WTC11 (cell line): ENCODE data around the gene SP2. TPM values are rescaled to one million over a fixed set of nuclear protein-coding genes. Genes with fewer than 3 reads are reported as not detected.

Experiments
- ATF6 ChIP-seq: sonication (generic); formaldehyde crosslinking; IDR thresholded peaks from 2 replicates; pipeline ENCODE4 v1.8.1; 2023; ENCODE audit warnings: mild to moderate bottlenecking, missing genetic modification reagents
- CBFB ChIP-seq: sonication (generic); formaldehyde crosslinking; IDR thresholded peaks from 2 replicates; pipeline ENCODE4 v1.8.1; 2022; ENCODE audit warnings: mild to moderate bottlenecking, low read depth, missing genetic modification reagents
- FOXK1 ChIP-seq: sonication (generic); formaldehyde crosslinking; IDR thresholded peaks from 2 replicates; pipeline ENCODE4 v1.8.0; 2022; ENCODE audit warnings: mild to moderate bottlenecking, moderate library complexity, missing genetic modification reagents
- GABPB1 ChIP-seq: sonication (generic); formaldehyde crosslinking; IDR thresholded peaks from 2 replicates; pipeline ENCODE4 v1.8.1; 2023; ENCODE audit warnings: mild to moderate bottlenecking, missing genetic modification reagents
- HMGA2 ChIP-seq: fragments of 250-450 bp; sonication (Bioruptor Pico); IDR thresholded peaks from 2 replicates; pipeline ENCODE4 v1.4.0; 2021; ENCODE audit warnings: mild to moderate bottlenecking, moderate library complexity
- JAZF1 ChIP-seq: fragments of 250-450 bp; sonication (Bioruptor Pico); IDR thresholded peaks from 2 replicates; pipeline ENCODE4 v1.9.0; 2021; ENCODE audit warnings: moderate library complexity, mild to moderate bottlenecking, inconsistent platforms
- MLX ChIP-seq: sonication (generic); formaldehyde crosslinking; IDR thresholded peaks from 2 replicates; pipeline ENCODE4 v1.8.1; 2023; ENCODE audit warnings: mild to moderate bottlenecking, missing genetic modification reagents, moderate library complexity
- OVOL2 ChIP-seq: fragments of 250-450 bp; sonication (Bioruptor Pico); IDR thresholded peaks from 2 replicates; pipeline ENCODE4 v1.9.0; 2021; ENCODE audit warnings: mild to moderate bottlenecking, borderline replicate concordance
- PRRX2 ChIP-seq: fragments of 250-450 bp; sonication (Bioruptor Pico); IDR thresholded peaks from 2 replicates; pipeline ENCODE4 v1.8.0; 2021; ENCODE audit warnings: mild to moderate bottlenecking
- SOX15 ChIP-seq: fragments of 250-450 bp; sonication (Bioruptor Pico); IDR thresholded peaks from 2 replicates; pipeline ENCODE4 v1.9.0; 2021; ENCODE audit warnings: mild to moderate bottlenecking
- SP1 ChIP-seq: sonication (generic); formaldehyde crosslinking; conservative IDR thresholded peaks from 2 replicates; pipeline ENCODE4 v1.8.1; 2022; ENCODE audit warnings: missing genetic modification reagents
- total RNA-seq: library from RNA; stranded (reverse); gene quantifications from 3 replicates; pipeline ENCODE4 v1.2.3, GENCODE V29; 2021
- TF ChIP-seq, protein P1 (sequence below): fragments of 250-450 bp; sonication (Bioruptor Pico); IDR thresholded peaks from 2 replicates; pipeline ENCODE4 v1.8.0; 2021; ENCODE audit warnings: mild to moderate bottlenecking
- TF ChIP-seq, protein P2 (sequence below): fragments of 250-450 bp; sonication (Bioruptor Pico); IDR thresholded peaks from 2 replicates; pipeline ENCODE4 v2.1.2; 2022; ENCODE audit warnings: mild to moderate bottlenecking, moderate library complexity
- TF ChIP-seq, protein P3 (sequence below): fragments of 250-450 bp; sonication (Bioruptor Pico); conservative IDR thresholded peaks from 2 replicates; pipeline ENCODE4 v1.9.0; 2021; ENCODE audit warnings: mild to moderate bottlenecking
- TF ChIP-seq, protein P4 (sequence below): sonication (generic); formaldehyde crosslinking; IDR thresholded peaks from 2 replicates; pipeline ENCODE4 v1.8.0; 2023; ENCODE audit warnings: missing genetic modification reagents, mild to moderate bottlenecking, borderline replicate concordance
- TF ChIP-seq, protein P5 (sequence below): sonication (generic); formaldehyde crosslinking; IDR thresholded peaks from 2 replicates; pipeline ENCODE4 v1.8.1; 2022; ENCODE audit warnings: low read depth, missing genetic modification reagents, borderline replicate concordance
- TF ChIP-seq, protein P6 (sequence below): sonication (generic); formaldehyde crosslinking; IDR thresholded peaks from 2 replicates; pipeline ENCODE4 v1.8.1; 2023; ENCODE audit warnings: mild to moderate bottlenecking, missing genetic modification reagents

SP2 gene
- total RNA-seq, 1 experiment from 2014 or later = 9.9 TPM

GRCh38 chr17:47941246-47942095, 45.4 kb downstream of the SP2 start, which contains the start of gene PNPO (continued):
- TF ChIP-seq PRRX2 (CRISPR knock-in tag) (no peak), MLX (CRISPR knock-in tag) (no peak), SP1 (peak; percentile 36; the same call in 1 of the 2 replicates), ATF6 (CRISPR knock-in tag) (no peak), JAZF1 (CRISPR knock-in tag) (no peak), GABPB1 (CRISPR knock-in tag) (peak; percentile 58), CBFB (CRISPR knock-in tag) (no peak), HMGA2 (no peak), OVOL2 (CRISPR knock-in tag) (no peak), SOX15 (CRISPR knock-in tag) (no peak), FOXK1 (no peak)
- TF ChIP-seq, protein P1, sequence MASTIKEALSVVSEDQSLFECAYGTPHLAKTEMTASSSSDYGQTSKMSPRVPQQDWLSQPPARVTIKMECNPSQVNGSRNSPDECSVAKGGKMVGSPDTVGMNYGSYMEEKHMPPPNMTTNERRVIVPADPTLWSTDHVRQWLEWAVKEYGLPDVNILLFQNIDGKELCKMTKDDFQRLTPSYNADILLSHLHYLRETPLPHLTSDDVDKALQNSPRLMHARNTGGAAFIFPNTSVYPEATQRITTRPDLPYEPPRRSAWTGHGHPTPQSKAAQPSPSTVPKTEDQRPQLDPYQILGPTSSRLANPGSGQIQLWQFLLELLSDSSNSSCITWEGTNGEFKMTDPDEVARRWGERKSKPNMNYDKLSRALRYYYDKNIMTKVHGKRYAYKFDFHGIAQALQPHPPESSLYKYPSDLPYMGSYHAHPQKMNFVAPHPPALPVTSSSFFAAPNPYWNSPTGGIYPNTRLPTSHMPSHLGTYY (CRISPR knock-in tag) = no peak
- TF ChIP-seq, protein P2, sequence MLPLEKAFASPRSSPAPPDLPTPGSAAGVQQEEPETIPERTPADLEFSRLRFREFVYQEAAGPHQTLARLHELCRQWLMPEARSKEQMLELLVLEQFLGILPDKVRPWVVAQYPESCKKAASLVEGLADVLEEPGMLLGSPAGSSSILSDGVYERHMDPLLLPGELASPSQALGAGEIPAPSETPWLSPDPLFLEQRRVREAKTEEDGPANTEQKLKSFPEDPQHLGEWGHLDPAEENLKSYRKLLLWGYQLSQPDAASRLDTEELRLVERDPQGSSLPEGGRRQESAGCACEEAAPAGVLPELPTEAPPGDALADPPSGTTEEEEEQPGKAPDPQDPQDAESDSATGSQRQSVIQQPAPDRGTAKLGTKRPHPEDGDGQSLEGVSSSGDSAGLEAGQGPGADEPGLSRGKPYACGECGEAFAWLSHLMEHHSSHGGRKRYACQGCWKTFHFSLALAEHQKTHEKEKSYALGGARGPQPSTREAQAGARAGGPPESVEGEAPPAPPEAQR = no peak
- TF ChIP-seq, protein P3, sequence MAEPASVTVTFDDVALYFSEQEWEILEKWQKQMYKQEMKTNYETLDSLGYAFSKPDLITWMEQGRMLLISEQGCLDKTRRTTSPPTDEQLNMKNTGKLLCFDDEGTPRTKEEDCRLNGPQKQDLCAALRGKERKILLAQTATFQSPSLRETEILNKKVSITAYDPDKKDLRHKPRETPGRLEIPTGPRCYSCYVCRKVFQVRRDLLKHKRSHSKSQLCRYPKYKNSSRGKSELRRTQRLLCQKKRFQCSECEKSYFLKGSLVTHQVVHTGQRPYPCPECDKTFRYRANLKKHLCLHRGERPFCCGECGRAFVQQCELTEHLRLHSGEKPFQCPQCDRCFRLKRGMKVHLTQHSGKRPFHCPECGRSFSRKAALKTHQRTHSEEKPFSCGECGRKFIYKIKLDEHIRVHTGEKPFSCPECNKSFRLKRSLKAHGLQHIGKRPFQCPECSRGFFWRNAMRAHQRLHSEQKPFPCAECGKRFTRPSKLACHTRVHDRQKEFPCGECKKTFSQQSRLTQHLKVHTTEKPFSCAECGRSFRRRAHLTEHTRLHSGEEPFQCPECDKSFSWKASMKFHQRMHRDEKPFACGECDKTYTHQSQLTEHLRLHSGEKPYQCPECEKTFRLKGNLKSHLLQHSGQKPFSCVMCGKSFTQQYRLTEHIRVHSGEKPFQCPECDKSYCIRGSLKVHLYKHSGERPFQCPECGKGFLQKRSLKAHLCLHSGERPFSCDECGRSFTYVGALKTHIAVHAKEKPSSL (CRISPR knock-in tag) = no peak
- TF ChIP-seq, protein P4, sequence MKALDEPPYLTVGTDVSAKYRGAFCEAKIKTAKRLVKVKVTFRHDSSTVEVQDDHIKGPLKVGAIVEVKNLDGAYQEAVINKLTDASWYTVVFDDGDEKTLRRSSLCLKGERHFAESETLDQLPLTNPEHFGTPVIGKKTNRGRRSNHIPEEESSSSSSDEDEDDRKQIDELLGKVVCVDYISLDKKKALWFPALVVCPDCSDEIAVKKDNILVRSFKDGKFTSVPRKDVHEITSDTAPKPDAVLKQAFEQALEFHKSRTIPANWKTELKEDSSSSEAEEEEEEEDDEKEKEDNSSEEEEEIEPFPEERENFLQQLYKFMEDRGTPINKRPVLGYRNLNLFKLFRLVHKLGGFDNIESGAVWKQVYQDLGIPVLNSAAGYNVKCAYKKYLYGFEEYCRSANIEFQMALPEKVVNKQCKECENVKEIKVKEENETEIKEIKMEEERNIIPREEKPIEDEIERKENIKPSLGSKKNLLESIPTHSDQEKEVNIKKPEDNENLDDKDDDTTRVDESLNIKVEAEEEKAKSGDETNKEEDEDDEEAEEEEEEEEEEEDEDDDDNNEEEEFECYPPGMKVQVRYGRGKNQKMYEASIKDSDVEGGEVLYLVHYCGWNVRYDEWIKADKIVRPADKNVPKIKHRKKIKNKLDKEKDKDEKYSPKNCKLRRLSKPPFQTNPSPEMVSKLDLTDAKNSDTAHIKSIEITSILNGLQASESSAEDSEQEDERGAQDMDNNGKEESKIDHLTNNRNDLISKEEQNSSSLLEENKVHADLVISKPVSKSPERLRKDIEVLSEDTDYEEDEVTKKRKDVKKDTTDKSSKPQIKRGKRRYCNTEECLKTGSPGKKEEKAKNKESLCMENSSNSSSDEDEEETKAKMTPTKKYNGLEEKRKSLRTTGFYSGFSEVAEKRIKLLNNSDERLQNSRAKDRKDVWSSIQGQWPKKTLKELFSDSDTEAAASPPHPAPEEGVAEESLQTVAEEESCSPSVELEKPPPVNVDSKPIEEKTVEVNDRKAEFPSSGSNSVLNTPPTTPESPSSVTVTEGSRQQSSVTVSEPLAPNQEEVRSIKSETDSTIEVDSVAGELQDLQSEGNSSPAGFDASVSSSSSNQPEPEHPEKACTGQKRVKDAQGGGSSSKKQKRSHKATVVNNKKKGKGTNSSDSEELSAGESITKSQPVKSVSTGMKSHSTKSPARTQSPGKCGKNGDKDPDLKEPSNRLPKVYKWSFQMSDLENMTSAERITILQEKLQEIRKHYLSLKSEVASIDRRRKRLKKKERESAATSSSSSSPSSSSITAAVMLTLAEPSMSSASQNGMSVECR (CRISPR knock-in tag) = no peak
- TF ChIP-seq, protein P5, sequence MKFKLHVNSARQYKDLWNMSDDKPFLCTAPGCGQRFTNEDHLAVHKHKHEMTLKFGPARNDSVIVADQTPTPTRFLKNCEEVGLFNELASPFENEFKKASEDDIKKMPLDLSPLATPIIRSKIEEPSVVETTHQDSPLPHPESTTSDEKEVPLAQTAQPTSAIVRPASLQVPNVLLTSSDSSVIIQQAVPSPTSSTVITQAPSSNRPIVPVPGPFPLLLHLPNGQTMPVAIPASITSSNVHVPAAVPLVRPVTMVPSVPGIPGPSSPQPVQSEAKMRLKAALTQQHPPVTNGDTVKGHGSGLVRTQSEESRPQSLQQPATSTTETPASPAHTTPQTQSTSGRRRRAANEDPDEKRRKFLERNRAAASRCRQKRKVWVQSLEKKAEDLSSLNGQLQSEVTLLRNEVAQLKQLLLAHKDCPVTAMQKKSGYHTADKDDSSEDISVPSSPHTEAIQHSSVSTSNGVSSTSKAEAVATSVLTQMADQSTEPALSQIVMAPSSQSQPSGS = no peak
- TF ChIP-seq, protein P6, sequence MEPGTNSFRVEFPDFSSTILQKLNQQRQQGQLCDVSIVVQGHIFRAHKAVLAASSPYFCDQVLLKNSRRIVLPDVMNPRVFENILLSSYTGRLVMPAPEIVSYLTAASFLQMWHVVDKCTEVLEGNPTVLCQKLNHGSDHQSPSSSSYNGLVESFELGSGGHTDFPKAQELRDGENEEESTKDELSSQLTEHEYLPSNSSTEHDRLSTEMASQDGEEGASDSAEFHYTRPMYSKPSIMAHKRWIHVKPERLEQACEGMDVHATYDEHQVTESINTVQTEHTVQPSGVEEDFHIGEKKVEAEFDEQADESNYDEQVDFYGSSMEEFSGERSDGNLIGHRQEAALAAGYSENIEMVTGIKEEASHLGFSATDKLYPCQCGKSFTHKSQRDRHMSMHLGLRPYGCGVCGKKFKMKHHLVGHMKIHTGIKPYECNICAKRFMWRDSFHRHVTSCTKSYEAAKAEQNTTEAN (CRISPR knock-in tag) = no peak
